Tibial artery (tissue), 4 donors: ENCODE data around the gene UBL4B.

Source experiments
- DNase-seq, 2 donors: peaks; one replicate each; pipeline ENCODE4 v3.0.0-alpha.2; 2019
- H3K27ac ChIP-seq, 2 donors: fragments of 200-600 bp; sonication (generic) in 1 of 2; 1 replicate in 1 of 2; 2 replicates in 1 of 2; pipeline ENCODE4 v1.5.1; 2018 to 2019; ENCODE audit warnings: mild to moderate bottlenecking in 1 of 2
- H3K27me3 ChIP-seq, 2 donors: fragments of 200-600 bp; sonication (generic) in 1 of 2; one replicate each; pipeline versions ENCODE4 v1.5.1 to v1.6.0; 2016 to 2019
- H3K36me3 ChIP-seq, 3 donors: fragments of 200-600 bp; sonication (generic) in 2 of 3; one replicate each; pipeline ENCODE4 v1.5.1; 2016 to 2019; ENCODE audit warnings: mild to moderate bottlenecking in 2 of 3
- H3K4me1 ChIP-seq, 4 donors: fragments of 200-600 bp; sonication (generic) in 2 of 4; 1 replicate in 3 of 4; 2 replicates in 1 of 4; pipeline ENCODE4 v1.5.1; 2016 to 2019
- H3K4me3 ChIP-seq, 2 donors: fragments of 200-600 bp; sonication (generic) in 1 of 2; 1 replicate in 1 of 2; 2 replicates in 1 of 2; pipeline ENCODE4 v1.5.1; 2018 to 2019; ENCODE audit warnings: mild to moderate bottlenecking in 2 of 2
- H3K9me3 ChIP-seq, 3 donors: fragments of 200-600 bp; sonication (generic) in 1 of 3; one replicate each; pipeline ENCODE4 v1.5.1; 2016 to 2019
- intact Hi-C: fragments of 100-400 bp; cut with DNase I; formaldehyde crosslinking; loops from one replicate; pipeline ENCODE4 v1.15.0; 2023; ENCODE audit warnings: low total_unique reads
- TF ChIP-seq, protein P1 (sequence below), 2 experiments: fragments of 200-600 bp in 1 of 2; fragments of 450-650 bp in 1 of 2; IDR thresholded peaks; one replicate each; pipeline ENCODE4 v1.5.1; 2017 to 2019; ENCODE audit warnings: antibody characterized with exemption in 2 of 2, mild to moderate bottlenecking in 1 of 2, moderate library complexity in 1 of 2

Gene UBL4B

DNA sequence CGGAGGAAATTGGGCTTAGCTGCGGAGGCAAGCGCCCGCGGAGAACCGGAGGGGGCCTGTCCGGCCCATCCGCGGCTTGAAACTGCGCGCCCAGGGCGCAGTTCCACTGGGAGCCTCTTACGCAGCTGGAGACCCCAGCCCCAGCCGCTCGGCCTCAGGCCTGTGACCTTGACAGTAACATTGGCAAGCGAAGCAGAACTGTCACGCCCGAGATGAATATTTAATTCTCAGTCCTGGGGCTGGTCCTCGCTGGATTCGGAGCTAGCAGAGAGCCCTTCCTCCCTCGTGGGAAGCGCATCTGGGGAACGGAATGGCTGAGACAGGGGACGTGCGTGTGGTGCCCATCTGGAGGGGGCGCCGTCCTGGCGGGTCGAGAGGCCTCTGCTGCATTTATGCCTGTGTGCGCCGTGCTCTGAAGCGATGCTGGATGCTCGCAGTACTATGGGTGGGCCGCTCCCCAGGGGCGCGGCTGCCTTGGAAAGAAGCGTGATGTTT is 39.0 kb downstream of the UBL4B start:
- H3K27me3 ChIP-seq, result peaks cover 3 to 74% of the 10 kb centered on the region in 2 donors
- no peak overlapping the region for H3K27ac ChIP-seq
- intact Hi-C loops, result no loop called here

GRCh38 chr1:110152133-110152785 is 40.0 kb downstream of the UBL4B start:
- Histone ChIP-seq H3K9me3 (no peaks in the 10 kb centered on the region), H3K27me3 (peaks cover 3 to 65% of the 10 kb centered on the region in 2 donors), H3K4me3 (no peak overlapping the region), H3K4me1 (peaks cover 0 to 20% (median 17%) of the 10 kb centered on the region in 4 donors), H3K27ac (no peak overlapping the region), H3K36me3 (no peaks in the 10 kb centered on the region)
- TF ChIP-seq, protein P1, sequence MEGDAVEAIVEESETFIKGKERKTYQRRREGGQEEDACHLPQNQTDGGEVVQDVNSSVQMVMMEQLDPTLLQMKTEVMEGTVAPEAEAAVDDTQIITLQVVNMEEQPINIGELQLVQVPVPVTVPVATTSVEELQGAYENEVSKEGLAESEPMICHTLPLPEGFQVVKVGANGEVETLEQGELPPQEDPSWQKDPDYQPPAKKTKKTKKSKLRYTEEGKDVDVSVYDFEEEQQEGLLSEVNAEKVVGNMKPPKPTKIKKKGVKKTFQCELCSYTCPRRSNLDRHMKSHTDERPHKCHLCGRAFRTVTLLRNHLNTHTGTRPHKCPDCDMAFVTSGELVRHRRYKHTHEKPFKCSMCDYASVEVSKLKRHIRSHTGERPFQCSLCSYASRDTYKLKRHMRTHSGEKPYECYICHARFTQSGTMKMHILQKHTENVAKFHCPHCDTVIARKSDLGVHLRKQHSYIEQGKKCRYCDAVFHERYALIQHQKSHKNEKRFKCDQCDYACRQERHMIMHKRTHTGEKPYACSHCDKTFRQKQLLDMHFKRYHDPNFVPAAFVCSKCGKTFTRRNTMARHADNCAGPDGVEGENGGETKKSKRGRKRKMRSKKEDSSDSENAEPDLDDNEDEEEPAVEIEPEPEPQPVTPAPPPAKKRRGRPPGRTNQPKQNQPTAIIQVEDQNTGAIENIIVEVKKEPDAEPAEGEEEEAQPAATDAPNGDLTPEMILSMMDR (IDR thresholded peaks at IDR 0.05), result no peak
- intact Hi-C loops, result no loop called here
- peak in 1 of 2 donors; percentile 56 for DNase-seq

More for the DNA sequence above, 39.0 kb downstream of the UBL4B start:
- TF ChIP-seq, protein P1 (IDR thresholded peaks at IDR 0.05), result no peak
- Histone ChIP-seq H3K36me3 (no peaks in the 10 kb centered on the region), H3K4me1 (peaks cover 0 to 20% (median 17%) of the 10 kb centered on the region in 4 donors), H3K9me3 (no peaks in the 10 kb centered on the region), H3K4me3 (peak overlapping the region; percentile 35 to 55)
- peak in 1 of 2 donors; percentile 46 for DNase-seq

DNA sequence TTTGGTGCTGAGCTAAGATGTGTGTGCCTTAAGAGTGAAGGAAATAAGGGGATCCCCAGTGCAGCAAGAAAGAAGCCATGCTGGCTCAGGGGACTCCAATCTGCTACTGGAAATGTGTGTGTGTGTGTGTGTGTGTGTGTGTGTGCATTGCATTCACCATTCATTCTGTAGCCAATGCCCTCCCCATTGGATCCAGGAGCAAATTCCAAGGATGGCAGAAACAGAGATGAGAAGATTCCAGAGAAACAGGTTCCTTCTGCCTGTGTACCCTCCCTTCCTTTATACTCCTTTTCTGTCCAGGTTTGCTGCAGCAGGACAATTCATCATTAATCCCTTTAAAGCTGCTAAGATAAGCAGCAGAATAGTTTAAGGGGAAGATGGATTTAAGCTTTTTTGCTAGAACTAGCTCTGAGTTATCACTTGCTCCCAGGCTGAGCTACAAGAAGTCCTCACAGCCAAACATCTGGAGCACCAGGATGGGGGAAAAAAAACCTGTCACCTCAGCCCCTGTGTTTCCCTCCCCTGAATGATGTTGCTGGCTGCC is 41.2 kb downstream of the UBL4B start:
- peaks cover 0 to 20% (median 17%) of the 10 kb centered on the region in 4 donors for H3K4me1 ChIP-seq
- TF ChIP-seq, protein P1 (IDR thresholded peaks at IDR 0.05), result no peak
- intact Hi-C loops, result no loop called here
- H3K27me3 ChIP-seq, result peaks cover 3 to 58% of the 10 kb centered on the region in 2 donors
- no peak overlapping the region for H3K4me3 ChIP-seq
- peak in 1 of 2 donors; percentile 3 for DNase-seq
- no peak overlapping the region for H3K27ac ChIP-seq
- no peaks in the 10 kb centered on the region for H3K9me3 ChIP-seq
- H3K36me3 ChIP-seq, result no peaks in the 10 kb centered on the region

DNA sequence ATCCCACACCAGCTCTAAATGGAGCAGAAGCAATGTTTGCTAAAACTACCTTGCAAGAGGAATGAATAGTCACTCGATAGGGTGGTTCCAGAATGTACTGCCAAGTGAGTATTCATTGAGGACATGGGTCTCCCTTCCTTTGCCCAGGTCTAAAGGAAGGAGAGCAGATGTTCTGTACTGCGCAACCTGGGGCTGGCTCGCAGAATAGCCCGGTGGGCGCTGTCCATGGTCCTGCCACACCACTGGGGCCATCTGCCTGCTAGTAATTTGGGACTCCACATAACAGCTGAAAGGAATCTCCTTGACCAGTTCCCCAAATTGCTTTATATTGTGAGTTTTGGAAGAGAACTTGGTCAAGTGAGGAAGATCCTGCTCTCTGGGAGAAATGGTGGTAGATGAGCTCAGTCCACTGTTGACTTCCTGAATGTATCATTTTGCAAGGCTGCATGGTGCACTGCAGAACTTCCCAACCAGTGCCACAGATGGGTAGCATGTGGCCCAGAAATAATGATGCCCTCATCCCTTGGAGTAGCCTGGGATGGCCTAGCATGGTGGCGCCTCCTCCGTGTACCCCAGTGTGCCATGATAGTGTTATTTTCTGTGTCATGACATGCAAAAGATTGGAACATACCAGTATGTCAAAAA is 43.8 kb downstream of the UBL4B start:
- TF ChIP-seq, protein P1 (IDR thresholded peaks at IDR 0.05), result no peak
- intact Hi-C loops, result no loop called here
- H3K27me3 ChIP-seq, result peaks cover 0 to 33% of the 10 kb centered on the region in 2 donors
- no peaks in the 10 kb centered on the region for H3K9me3 ChIP-seq
- peak; percentile 43 to 65 for DNase-seq
- no peak overlapping the region for H3K27ac ChIP-seq
- no peak overlapping the region for H3K4me3 ChIP-seq
- H3K4me1 ChIP-seq, result peaks cover 0 to 8% (median 5%) of the 10 kb centered on the region in 4 donors
- no peaks in the 10 kb centered on the region for H3K36me3 ChIP-seq

GRCh38 chr1:110158261-110158660 is 46.0 kb downstream of the UBL4B start:
- Histone ChIP-seq H3K27ac (no peak overlapping the region), H3K4me3 (no peak overlapping the region), H3K9me3 (peaks cover 0 to 3% (median 0%) of the 10 kb centered on the region in 3 donors), H3K36me3 (no peaks in the 10 kb centered on the region), H3K27me3 (peaks cover 0 to 13% of the 10 kb centered on the region in 2 donors), H3K4me1 (no peaks in the 10 kb centered on the region)
- peak in 1 of 2 donors; percentile 33 for DNase-seq
- intact Hi-C loops, result no loop called here
- TF ChIP-seq, protein P1 (IDR thresholded peaks at IDR 0.05), result no peak
